SK-N-MC (cell line): ENCODE results near the gene PRODH.
"Not testable (repeated sequence)": the region's sequence is repeated elsewhere in the genome, so short reads cannot be mapped to it uniquely, and the experiment has no call there.

Source experiments
- DNase-seq: peaks from one replicate; pipeline ENCODE4 v3.0.0-alpha.2; 2011; ENCODE audit warnings: low read depth, low spot score
- H3K27ac ChIP-seq: fragments of 200-600 bp; sonication (generic); 2 replicates; pipeline ENCODE4 v1.5.1; 2016; ENCODE audit warnings: mixed run types
- H3K36me3 ChIP-seq: fragments of 200-600 bp; sonication (generic); 2 replicates; pipeline ENCODE4 v1.6.1; 2017; ENCODE audit warnings: antibody characterized with exemption, low read length, mixed read lengths; ENCODE audit not compliant: insufficient read depth
- H3K4me3 ChIP-seq: fragments of 200-600 bp; sonication (generic); 2 replicates; pipeline ENCODE4 v1.5.1; 2016
- H3K9ac ChIP-seq: fragments of 200-600 bp; sonication (generic); 2 replicates; pipeline ENCODE4 v1.8.0; 2017; ENCODE audit warnings: mixed run types, mixed read lengths; ENCODE audit not compliant: insufficient read length
- H3K9me3 ChIP-seq: fragments of 200-600 bp; sonication (generic); 2 replicates; pipeline ENCODE4 v1.6.1; 2017; ENCODE audit warnings: low read depth, mild to moderate bottlenecking, antibody characterized with exemption, low read length, moderate library complexity, mixed read lengths
- EZH2 ChIP-seq: fragments of 200-600 bp; sonication (generic); IDR thresholded peaks from one replicate; pipeline ENCODE4 v1.6.1; 2017; ENCODE audit warnings: antibody characterized with exemption
- FOXP2 ChIP-seq: optimal IDR thresholded peaks from 2 replicates; pipeline ENCODE3; 2011; ENCODE audit warnings: mild to moderate bottlenecking, moderate library complexity; ENCODE audit not compliant: insufficient read depth; ENCODE audit errors: extremely low read length, control extremely low read depth
- POLR2AphosphoS5 ChIP-seq: IDR thresholded peaks from 2 replicates; pipeline ENCODE4 v1.6.1; 2012; ENCODE audit warnings: mild to moderate bottlenecking, low read depth, low read length, borderline replicate concordance

PRODH gene

DNA sequence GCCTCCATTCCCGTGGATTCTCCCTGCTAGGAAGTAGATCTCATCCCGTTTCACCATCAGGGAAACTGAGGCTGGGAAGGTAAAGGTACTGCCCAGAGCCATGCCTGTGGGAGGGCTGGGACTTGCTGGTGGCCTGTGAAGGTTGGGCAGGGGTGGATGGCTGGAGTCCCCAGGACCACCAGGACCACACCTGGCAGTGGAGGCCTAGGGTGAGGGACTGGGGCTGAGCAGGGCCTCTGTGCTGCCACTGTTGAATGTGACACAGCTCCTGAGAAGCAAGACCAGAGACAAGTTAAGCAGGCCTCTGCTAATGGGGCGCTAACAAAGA is 26.2 kb upstream of the PRODH start:
- no peak overlapping the region for H3K27ac ChIP-seq
- H3K9ac ChIP-seq = no peak overlapping the region
- no peak overlapping the region for H3K4me3 ChIP-seq
- TF ChIP-seq POLR2AphosphoS5 (no peak), FOXP2 (no peak), EZH2 (no peak)
- H3K36me3 ChIP-seq = no peaks in the 10 kb centered on the region
- H3K9me3 ChIP-seq = no peaks in the 10 kb centered on the region
- no peak for DNase-seq

DNA sequence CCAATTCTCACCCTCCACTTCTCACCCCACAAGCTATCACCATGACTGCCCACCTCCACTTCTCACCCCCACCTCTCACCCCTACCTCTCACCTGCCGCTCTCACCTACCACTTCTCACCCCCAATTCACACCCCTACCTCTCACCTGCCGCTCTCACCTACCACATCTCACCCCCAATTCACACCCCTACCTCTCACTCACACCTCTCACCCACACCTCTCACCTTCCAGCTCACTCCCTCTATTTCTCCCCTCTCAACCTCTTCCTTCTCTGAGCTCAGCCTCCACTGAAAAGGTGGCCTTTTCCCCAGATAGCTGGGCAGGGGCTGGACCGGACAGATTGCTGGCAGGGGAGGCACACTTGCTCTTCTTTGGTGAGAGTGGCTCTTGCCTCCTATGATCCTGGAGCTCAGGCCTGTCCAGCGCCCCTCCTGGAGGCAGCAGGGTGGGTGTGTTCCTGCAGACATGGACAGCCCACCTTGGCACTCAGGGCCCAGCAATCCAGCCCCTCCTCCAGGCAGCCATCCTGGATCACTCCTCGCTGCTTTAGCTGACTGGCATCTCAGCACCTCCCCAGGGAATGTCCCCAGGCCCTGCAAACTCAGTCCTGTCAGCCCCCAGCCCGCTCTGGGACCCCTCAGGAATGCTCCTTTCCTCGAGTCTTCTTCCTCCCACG is 25.7 kb upstream of the PRODH start:
- H3K4me3 ChIP-seq, H3K9ac ChIP-seq, DNase-seq, H3K9me3 ChIP-seq, H3K27ac ChIP-seq, H3K36me3 ChIP-seq: not testable (repeated sequence)

DNA sequence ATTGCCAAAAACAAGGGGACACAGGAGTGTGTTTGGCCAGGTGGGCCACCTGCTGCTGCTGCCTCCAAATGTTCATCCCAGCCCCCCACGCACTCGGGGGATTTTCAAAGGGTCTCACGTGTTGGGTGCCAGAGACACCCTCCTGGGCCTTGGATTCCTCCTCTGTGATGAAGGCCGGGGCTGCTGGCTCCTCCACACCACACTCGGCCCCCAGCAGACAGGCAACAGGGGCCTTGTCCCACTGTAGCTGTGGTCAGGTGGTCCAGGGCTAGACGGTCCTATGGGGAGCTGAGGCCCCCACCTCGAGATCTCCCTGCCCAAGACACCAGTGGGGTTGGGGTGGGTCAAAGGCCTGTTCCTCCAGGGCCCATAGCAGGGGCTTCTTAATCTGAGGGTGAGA is 25.1 kb upstream of the PRODH start:
- H3K36me3 ChIP-seq, H3K9ac ChIP-seq, H3K27ac ChIP-seq, H3K9me3 ChIP-seq, H3K4me3 ChIP-seq, DNase-seq: not testable (repeated sequence)

DNA sequence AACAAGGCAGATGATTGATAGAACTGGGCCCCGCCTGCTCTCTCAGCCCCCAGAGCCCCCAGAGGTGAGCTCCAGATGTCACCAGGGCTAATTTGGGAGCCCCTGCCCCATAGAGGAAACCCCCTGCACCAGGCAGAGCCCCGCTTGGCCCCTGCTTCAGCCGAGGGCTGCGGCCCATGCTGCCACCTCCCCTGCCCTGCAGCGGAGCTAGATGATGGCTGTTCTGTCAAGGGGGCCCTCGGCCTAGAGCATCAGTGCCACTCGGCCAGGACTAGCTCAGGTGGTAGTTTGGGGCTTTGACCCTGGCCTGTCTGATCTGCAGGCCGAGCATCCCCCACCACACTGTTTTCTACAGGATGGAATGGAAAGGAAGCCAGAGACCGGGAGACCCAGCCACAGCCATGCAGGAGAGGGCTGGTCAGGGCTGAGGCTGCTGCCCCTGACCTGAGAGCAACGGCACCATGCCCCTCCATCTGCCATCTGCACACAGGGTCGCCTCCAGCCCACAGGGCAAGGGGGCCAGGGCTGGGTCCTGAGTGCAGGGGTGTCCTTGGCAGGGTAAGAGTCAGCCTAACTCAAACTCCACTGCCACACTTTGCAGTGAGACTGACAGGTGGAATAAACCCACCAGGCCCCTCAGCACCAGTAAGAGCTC is 24.2 kb upstream of the PRODH start:
- not testable (repeated sequence) for H3K36me3 ChIP-seq, H3K4me3 ChIP-seq, H3K27ac ChIP-seq, H3K9ac ChIP-seq, DNase-seq, H3K9me3 ChIP-seq

DNA sequence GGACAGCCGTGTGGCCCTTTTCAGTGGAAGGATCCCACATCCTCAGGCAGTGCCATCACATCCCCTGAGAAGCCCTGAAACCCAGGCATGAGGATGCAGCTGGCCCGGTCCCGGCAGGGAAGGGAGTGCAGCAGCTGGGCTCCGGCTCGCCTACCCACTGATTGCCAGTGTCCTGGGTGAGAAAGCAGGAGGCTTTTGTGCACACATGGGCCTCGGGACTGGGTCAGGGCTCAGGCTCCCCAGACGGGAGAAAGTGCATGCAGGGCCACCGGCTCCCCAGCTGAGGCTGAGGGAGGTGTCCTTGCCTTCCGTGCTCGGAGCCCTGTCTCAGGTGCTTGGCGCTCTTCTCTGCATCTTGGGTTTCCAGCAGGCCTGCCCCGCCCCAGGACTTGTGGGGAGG is 23.6 kb upstream of the PRODH start:
- not testable (repeated sequence) for DNase-seq, H3K9ac ChIP-seq, H3K27ac ChIP-seq

DNA sequence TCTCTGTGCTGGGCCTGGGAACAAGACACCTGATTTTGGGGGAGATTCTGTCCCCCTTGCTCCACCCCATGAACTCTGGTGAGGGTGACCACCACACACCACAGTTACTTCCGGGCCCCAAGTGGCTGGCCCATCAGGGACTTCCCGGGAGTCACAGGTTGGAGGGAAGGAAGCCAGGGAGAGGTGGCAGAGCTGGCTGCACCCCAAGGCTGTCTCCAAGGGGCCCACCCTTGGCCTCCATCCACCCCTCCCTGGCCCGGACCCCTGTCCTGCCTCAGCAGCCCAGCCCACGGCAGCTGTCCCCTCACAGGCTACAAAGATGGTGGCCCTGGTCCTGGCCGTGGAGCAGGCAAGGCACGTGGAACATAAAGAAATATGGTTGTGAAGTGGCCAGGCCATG is 23.2 kb upstream of the PRODH start:
- H3K4me3 ChIP-seq, H3K9ac ChIP-seq, H3K36me3 ChIP-seq, H3K27ac ChIP-seq, H3K9me3 ChIP-seq, DNase-seq: not testable (repeated sequence)

More for the DNA sequence above, 23.6 kb upstream of the PRODH start:
- H3K9me3 ChIP-seq, H3K4me3 ChIP-seq, H3K36me3 ChIP-seq: not testable (repeated sequence)

DNA sequence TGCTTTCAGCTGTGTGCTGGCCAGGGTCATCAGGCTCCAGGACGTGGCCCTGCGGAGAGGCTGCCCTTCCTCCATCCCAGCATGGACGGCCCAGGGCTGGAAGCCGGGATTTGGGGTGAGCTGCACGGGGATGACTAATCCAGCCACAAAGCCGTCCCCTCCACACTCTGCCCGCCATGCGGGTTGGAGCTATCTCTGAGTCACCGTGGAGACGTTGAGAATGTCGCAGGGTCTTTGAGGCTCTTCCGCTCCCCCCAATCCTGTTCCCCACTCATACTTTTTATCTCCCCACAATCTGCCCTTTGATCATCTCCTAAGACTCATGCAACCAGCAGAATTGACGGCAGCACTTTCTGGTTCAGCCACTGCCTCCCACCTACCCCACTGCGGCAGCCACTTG is 22.6 kb upstream of the PRODH start:
- DNase-seq, H3K9ac ChIP-seq, H3K27ac ChIP-seq, H3K4me3 ChIP-seq, H3K9me3 ChIP-seq, H3K36me3 ChIP-seq: not testable (repeated sequence)

DNA sequence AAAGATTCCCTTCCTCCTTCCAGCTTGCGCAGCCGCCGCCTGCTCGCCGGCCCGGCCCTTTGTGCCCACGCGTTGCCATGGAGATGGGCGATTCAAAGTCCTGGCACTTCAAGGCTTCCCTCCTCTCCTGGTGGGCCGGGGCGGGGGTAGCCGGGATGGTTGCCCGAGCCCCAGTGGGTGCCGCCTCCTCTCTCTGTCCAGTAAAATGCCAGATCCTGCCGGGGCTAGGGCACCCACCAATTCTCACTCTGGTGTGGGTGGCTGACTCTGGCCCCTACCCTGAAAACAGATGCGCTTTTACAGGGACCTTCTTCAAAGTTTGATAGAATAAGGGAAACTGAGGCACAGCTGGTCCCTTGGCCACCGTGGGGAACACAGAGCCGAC is 22.2 kb upstream of the PRODH start:
- not testable (repeated sequence) for H3K27ac ChIP-seq, H3K9ac ChIP-seq, DNase-seq, H3K9me3 ChIP-seq, H3K4me3 ChIP-seq, H3K36me3 ChIP-seq

DNA sequence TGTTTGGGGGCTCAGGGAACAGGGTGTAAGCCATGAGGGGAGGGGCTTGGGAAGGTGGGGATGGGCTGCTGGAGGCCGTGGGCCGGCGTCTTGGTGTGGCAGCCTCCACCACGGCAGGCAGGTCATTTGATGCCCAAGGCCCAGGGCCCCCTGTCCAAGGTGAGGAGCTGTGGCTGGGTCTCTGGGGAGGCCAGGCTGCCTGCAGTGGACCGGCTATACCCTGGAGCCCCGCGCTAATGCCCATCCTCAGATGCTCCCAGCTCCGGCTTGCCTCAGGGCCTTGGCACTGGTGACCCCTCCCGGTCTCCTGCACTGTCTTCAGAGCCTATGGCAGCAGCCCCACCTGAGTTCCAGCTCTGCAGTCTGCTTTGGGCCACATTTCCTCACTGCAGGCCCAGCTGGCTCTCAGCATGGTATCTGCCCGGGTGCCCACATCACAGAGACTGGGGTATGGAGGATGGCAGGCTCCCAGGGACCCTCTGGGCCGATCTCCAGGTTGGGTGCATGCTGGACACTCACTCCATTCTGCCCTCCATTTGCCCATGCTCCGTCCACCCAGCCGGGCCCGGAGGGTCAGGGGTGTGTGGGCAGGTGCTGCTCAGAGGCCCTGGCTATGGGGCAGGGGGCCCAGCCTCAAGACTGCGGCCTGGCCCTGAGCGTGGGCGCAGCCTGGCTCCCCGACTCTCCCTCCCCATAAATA is 21.7 kb upstream of the PRODH start:
- not testable (repeated sequence) for DNase-seq, H3K36me3 ChIP-seq, H3K9ac ChIP-seq, H3K27ac ChIP-seq, H3K4me3 ChIP-seq, H3K9me3 ChIP-seq

DNA sequence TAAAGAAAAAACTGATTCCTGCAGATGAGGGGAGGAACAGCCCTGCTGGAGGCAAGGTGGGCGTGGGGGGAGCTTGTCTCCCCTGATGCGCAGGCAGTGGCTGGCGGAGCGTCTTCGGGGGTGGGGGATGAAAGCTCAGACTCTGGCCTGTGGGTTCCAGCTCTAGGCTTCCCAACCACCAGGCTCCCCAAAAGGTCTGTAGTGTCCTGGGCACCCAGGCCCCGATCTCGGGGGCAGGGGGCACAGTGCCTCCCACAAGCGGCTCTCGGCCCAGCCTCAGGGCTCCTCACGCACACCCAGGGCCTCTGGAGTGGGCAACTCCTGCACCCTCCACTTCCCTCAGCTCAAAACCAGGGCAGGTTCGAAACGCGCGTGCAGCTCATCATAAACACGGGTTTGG is 20.9 kb upstream of the PRODH start:
- H3K36me3 ChIP-seq, H3K9ac ChIP-seq, DNase-seq, H3K9me3 ChIP-seq, H3K27ac ChIP-seq, H3K4me3 ChIP-seq: not testable (repeated sequence)

DNA sequence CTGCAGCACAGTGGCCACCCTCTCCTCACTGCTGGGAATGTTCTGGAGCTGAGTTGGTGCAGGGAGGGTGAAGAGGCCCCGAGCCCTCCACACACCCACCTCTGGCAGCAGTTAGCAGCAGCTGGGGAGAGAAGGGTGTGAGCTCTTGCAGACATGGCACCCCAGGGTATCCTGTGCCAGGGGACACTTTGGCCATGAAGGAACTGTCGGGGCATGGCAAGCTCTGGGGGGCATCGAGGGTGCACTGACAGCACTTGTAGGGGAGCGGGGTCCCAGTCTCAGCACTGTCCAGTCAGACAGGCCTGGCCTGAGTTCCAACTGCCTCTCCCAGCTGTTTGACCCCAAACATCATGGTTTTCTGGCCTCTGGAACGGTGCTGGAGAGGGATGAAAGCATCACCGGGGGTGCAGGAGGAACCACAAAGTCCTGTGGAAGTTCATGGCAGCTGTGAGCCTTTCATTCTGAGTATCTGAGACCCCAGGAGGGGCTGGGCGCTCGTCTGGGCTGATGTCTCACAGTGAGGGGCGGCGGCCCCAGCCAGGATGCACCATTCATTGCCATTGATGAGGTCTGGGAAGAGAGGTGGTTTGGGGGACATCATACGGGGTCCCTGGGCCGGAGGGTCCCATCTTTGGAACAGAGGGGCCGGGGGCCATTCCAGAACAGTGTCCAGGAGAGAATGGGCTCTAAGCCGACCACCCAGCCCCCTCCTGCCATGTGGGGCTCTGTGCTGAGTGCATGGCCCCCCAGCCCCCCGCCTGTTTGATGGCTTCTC is 20.2 kb upstream of the PRODH start:
- DNase-seq, H3K9me3 ChIP-seq, H3K4me3 ChIP-seq, H3K27ac ChIP-seq, H3K36me3 ChIP-seq, H3K9ac ChIP-seq: not testable (repeated sequence)
